GM18858 (cell line): ENCODE results near the gene SLC39A10.
"Not testable (repeated sequence)": the region's sequence is repeated elsewhere in the genome, so short reads cannot be mapped to it uniquely, and the experiment has no call there.

ENCODE experiments used
- ATAC-seq: cut with Tn5 transposase; IDR thresholded peaks from one replicate; pipeline ENCODE4 v1.9.1; 2021; ENCODE audit not compliant: unreplicated experiment

SLC39A10 gene

GRCh38 chr2:195671563-195671962 is 14.5 kb downstream of the SLC39A10 start:
- ATAC-seq = no peak

DNA sequence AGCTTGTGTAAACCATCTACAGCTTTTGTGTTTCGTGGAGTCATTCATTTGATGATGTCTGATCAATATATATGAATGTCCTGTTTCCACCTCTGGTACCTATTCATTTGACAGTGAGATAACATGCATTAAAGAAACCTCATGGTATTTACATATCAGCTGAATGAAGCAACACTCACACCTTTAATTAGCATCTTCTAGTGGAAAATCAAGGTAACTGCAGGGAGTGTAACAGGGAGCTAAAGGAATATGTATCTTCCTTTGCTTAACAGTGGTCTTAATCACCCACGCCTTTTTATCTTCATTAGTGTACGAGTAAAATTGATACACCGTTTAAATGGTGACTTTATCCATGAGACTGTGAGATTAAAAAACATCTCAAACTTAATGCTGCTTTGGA is 15.6 kb downstream of the SLC39A10 start:
- ATAC-seq = no peak

DNA sequence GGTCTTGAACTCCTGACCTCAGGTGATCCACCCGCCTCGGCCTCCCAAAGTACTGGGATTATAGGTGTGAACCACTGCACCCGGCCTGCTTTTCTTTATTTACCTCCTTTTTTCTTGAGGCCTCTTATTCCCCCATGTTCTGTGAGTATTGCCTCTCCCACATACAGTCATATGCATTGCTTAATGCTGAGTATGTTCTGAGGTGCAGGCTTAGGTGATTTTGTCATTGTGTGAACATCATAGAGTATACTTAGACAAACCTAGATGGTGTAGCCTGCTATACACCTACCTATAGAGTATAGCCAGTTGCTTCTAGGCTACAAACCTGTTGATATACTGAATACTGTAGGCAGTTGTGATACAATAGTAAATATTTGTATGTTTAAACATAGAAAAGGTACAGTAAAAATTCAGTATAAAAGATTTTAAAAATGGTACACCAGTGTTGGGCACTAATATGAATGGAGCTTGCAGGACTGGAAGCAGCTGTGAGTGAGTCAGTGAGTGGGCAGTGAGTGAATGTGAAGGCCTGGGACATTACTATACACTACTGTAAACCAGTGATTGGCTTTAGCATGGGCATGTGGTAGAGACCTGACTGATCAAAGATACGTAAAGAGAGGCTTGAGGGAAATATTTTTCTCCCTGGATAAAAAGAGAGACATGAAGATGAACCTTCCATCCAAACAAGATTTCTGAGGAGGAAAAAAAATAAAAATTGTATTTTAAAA is 17.6 kb downstream of the SLC39A10 start:
- no peak for ATAC-seq

DNA sequence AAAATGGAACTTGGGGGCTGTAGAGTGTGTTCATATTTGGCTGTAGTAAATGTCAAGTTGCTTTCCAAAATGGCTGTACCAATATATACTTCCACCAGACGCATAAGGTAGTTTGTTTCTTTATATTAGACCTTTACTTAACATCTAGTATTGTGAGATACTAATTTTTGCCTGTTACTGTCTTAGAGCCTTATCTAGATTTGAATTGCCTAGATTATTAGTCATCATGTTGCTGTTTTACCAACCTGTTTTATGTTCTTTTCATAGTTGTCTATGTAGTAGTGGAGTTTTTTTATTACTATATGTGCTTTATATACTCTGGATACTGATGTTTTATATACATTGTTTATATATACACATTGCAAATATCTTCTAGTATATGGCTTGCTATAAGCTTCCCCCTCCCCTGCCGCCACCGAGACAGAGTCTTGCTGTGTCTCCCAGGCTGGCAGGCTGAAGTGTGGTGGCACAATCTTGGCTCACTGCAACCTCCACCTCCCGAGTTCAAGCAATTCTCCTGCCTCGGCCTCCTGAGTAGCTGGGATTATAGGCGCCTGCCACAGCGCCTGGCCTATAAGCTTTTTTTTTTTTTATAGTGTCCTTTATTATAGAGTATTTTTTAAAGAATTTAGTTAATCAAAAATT is 18.9 kb downstream of the SLC39A10 start:
- ATAC-seq = no peak

- no peak for ATAC-seq
These were observed 20.3 kb downstream of the SLC39A10 start for GRCh38 chr2:195677290-195677689.

DNA sequence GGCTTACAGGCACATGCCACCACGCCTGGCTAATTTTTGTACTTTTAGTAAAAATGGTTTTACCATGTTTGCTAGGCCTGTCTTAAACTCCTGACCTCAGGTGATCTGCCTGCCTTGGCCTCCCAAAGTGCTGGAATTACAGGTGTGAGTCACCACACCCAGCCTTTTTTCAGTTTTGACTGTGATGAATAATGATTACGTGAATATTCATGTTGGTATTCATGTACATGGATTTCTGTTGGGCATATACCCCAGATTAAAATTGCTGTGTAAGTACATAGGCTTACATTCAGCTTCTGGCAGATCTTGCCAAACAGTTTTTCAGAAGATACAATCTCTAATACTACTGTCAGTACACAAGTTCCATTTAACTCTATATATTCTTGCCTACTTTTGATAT is 20.9 kb downstream of the SLC39A10 start:
- ATAC-seq = no peak

DNA sequence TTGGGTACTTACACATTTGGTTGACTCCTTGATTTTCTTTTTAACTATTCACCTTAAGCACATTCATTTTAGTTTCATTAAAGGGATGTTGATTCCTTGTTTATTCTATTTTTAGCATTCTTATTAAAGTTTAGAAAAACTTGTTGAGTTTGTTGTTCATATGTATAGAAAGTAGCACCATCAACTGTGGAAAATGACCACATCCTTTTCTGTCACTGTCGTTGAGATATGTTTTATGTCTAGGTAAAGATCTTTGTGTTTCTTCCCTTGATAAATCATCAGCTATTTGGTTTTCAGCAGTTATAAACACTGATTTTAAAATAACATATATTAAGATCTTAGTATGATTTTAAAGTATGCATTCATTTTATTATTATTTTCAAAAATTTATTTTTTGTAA is 25.1 kb downstream of the SLC39A10 start:
- ATAC-seq = no peak

GRCh38 chr2:195683174-195683573 is 26.1 kb downstream of the SLC39A10 start:
- no peak for ATAC-seq

GRCh38 chr2:195686564-195686963 is 29.5 kb downstream of the SLC39A10 start:
- no peak for ATAC-seq

DNA sequence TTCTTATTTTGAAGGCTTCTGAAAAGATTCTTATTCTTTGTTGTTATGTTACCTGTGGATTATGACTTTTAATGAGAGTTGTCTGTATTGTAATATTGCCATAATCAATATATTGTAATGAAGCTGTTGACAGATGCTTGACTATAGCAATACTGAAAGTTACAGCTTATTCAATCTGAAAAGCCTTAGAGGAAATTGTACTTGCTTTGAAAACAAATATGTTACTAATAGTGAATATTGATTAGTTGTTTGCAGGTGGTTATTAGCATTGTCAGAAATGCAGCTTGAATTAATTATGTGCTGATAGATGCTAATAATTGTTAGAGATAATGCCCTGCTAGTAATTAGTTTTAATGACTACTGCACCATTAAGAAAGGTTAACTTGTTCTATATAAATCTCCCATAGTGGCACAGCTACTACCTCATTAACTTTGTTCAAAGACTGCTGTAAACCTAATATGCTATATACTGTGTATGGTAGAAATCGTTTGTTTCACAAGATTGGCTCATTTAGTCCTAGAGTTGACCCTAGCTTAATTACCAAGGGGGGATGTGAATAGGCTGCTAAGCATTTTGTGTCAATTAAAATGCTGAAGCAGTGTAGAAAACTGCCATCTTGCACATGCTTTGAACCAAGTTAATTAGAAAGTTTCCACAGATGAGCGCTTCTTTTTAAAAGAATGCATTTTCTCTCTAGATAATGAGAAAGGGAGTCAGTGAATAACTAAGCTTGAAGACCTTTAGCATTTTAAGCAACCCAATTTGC is 30.5 kb downstream of the SLC39A10 start:
- ATAC-seq = no peak

DNA sequence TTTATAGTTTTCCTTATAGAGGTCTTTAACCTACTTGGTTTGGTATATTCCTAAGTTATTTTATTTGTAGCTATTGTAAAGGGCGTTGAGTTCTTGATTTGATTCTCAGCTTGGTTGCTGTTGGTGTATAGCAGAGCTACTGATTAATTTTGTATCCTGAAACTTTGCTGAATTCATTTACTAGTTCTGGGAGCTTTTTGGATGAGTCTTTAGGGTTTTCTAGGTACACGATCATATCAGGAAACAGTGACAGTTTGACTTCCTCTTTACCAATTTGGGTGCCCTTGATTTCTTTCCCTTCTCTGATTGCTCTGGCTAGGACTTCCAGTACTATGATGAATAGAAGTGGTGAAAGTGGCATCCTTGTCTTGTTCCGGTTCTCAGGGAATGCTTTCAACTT is 35.5 kb downstream of the SLC39A10 start:
- not testable (repeated sequence) for ATAC-seq

- ATAC-seq = no peak
These were observed 37.5 kb downstream of the SLC39A10 start for GRCh38 chr2:195694553-195694952.

DNA sequence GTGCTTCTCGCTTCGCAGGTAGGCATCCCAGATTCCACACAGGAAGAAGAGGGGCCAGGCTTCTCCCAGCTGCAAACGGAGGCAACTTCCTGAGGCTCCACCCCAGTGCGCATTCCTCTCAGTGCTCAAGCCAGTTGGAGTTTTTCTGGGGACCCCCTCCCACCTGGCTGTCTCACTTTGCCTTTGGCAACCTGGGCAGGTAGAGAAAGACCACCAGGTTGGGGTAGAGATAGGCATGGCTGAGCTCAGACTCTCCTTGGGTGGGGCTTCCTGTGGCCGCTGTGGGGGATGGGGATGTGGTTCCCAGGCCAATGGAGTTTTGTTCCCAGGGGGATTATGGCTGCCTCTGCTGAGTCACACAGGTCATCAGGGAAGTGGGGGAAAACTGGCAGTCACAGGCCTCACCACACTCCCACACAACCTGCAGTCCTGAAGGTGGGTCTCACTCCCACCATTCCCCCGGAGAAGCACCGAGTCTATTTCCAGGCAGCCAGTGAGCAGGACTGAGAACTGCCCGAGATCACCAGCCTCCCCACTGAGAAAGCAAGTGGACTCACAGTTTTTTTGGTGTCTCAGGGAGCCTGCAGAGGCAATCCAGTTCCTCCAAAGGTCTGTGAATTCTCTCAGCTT is 38.1 kb downstream of the SLC39A10 start:
- ATAC-seq = no peak

- no peak for ATAC-seq
These were observed 39.0 kb downstream of the SLC39A10 start for GRCh38 chr2:195696012-195696411.

DNA sequence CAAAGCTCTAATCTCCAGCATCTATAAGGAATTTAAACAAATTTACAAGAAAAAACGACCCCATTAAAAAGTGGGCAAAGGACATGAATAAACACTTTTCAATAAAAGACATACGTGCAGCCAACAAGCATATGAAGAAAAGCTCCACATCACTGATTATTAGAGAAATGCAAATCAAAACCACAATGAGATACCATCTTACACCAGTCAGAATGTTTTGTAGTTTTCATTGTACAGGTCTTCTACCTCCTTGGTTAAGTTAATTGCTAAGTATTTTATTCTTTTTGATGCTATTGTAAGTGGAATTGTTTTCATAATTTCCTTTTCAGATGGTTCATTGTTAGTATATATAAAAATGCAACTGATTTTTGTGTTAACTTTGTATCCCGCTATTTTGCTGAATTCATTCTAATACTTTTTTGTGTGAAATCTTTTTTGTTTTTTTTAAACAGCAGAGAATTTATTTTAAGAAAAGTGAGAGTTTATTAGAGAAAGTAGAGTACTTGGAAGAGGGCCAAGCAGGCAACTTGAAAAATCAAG is 40.7 kb downstream of the SLC39A10 start:
- no peak for ATAC-seq

DNA sequence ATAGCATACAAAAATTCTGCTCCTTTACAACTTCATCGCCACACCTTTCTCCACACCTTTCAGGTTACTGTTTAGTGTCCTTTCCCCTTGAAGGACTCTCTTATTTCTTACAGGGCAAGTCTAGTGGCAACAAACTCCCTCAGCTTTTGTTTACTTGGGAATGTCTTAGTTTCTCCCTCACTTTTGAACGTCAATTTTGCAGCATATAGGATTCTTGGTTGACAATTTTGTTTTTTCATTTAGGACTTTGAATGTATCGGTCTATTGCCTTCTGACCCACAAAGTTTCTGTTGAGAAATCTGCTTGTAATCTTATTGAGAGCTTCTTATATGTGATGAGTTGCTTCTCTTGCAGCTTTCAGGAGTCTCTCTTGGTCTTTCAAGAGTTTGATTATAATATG is 43.5 kb downstream of the SLC39A10 start:
- ATAC-seq = no peak

DNA sequence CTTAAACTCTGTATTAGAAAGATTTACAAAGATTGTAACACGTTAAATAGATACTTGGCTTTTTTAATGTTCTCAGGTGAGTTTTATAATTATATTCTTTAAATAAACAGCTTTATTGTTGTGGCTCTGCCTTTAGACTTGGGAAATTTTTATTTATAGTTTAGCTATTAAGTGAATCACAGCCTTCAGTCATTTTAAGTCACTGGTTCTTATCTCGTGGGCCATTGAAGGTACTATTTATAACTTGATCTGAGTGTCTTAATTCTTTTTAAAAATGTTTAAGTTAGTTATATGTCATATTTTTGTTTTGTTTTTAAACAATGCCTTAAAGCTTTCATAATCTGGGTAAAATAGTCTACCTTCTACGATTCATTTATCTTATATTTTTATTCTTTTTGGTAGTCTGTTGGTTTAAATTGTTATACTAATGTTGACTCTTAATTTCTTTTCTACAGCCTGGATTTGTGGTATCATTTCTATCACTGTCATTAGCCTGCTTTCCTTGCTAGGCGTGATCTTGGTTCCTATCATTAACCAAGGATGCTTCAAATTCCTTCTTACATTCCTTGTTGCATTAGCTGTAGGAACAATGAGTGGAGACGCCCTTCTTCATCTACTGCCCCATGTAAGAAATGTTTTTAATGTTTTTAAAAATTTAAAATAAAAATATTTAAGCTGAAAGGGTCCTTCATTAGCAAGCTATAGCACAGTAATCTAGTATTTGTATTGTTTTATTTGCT is 49.3 kb downstream of the SLC39A10 start:
- ATAC-seq = no peak

DNA sequence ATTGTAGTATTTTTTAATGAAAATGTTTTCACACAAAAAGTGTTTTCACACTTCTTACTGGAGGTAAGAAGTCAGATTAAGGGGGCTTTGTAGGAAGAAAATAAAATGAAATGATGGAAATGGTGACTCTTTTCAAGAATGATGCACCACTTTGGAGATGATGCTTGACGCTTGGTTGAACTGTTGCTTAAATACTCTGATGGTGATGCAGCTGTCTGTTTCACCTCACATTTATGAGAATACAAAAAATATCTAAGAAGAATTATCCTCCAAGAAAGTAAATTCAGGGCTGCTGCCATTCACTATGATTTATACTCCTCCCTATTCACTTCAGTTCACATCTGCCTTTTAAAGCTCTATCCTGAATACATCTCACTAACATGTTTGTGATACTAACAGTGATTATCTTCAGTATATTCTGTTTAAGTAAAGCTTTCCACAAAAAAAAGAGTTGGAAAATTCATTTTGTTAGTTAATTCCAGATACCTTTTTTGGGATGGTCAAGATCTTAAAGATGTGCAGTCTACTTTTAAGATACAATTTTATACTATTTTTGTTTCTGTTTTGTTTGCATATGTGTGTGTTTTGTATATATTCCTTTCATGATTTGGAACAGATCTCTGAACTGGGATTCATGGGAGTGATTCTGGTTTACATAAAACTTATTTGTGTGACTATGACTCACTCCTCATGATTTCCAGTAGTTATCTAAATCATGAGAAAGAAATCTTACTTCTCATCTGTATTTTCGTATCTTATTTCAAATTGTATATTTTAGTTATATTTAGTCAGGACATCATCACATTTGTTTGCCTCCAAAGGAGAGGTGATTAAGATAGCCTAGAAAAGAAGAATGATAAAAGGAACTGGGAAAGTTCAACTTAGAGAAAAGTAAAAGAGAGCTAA is 53.1 kb downstream of the SLC39A10 start:
- ATAC-seq = no peak

DNA sequence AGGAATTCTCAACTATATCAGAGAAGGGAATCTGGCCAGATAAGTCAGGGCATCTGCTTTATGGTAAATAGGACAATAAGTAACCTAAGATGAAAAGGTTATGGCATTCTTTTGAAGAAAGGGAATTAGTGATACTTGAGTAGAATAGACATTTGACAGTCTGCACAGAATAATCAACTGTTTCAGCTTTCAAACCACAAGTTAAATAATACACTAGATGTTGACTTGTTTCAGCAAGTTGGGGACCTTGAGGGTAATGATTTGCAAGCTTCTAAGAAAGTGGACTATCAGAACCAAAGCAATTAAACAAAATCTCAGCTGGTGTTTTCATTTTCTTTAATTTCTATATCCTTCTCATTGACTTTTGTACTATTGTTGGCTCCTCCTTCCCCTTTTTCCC is 54.5 kb downstream of the SLC39A10 start:
- no peak for ATAC-seq

GRCh38 chr2:195716466-195716865 is 59.4 kb downstream of the SLC39A10 start:
- no peak for ATAC-seq
